SK-N-MC (cell line): ENCODE measurements around the gene HNF4A.

Experiments
- EZH2 ChIP-seq: fragments of 200-600 bp; sonication (generic); IDR thresholded peaks from one replicate; pipeline ENCODE4 v1.6.1; 2017; ENCODE audit warnings: antibody characterized with exemption
- FOXP2 ChIP-seq: optimal IDR thresholded peaks from 2 replicates; pipeline ENCODE3; 2011; ENCODE audit warnings: mild to moderate bottlenecking, moderate library complexity; ENCODE audit not compliant: insufficient read depth; ENCODE audit errors: extremely low read length, control extremely low read depth
- POLR2AphosphoS5 ChIP-seq: IDR thresholded peaks from 2 replicates; pipeline ENCODE4 v1.6.1; 2012; ENCODE audit warnings: mild to moderate bottlenecking, low read depth, low read length, borderline replicate concordance

- TF ChIP-seq POLR2AphosphoS5: no peak
- TF ChIP-seq EZH2: no peak
- TF ChIP-seq FOXP2: no peak
Measured at GRCh38 chr20:44361021-44361420, 5.5 kb downstream of the HNF4A start.
